ENCODE measurements around the gene SNRPD1. TPM values are rescaled to one million over a fixed set of nuclear protein-coding genes. Genes with fewer than 3 reads are reported as not detected.

SNRPD1 gene
- total RNA-seq, 1 experiment from 2014 or later: 79.4 TPM

Small RNA genes within 50 kb of the gene (small RNA-seq; reads per million reads assigned to genes)
- 0 reads per million in 2 experiments for gene MIR320C1

Other genes starting within 250 kb of the SNRPD1 start
- 17.3 and 19.5 TPM in 2 replicates for gene ESCO1, start 11.6 kb upstream of the SNRPD1 start, total RNA-seq (2014; rRNA removed; shearing (Covaris generic))
- 8.8 and 10.2 TPM in 2 replicates for gene ABHD3, start 92.5 kb downstream of the SNRPD1 start, total RNA-seq (2014; rRNA removed; shearing (Covaris generic))
- gene MIB1, start 128.5 kb downstream of the SNRPD1 start, total RNA-seq (2014; rRNA removed; shearing (Covaris generic)): 37.7 and 42.0 TPM in 2 replicates